ENCODE data around the gene MEIS2.

Gene MEIS2

DNA sequence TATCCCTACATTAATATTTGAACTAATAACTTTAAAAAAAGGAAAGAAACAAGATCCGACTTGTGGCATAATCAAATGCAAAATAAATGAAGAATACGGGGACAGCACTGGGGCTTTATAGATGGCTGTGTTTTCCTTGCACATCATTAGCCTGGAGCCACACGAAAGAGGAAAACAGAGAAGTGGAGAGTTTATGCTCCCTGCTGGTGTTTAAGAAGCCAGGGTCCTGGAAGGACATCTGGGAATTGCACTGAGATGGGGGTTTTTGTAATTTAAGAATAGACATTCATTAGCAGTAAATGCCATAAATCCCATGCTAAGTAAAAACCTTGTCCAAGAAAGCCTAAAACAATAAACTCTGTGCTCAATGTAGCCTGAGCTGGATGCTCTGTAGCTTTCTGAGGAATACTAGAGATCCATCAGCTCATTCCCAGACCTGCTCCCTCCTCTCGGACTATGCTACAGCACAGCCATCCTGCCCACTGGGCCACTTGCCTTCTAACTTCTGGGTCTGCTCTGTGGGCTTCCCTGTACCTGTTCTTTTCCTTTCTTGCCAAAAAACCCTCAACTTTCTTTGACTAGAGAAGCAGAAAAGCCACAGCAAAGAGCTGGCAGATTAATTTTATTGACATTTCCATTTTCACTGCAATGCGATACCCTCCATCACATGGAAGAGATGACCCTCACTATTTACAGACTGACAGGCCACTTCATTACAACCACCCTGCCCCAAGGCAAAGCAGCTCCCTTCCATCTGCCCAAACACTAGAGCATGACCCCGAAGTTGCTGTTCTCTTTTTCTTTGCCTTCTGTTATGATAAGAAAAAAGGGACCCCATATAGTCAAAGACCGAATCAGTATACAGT, 62.3 kb downstream of the MEIS2 start:
- no peak for DNase-seq

- no peak for DNase-seq
Measured at GRCh38 chr15:37037071-37037655, 63.2 kb downstream of the MEIS2 start.

DNA sequence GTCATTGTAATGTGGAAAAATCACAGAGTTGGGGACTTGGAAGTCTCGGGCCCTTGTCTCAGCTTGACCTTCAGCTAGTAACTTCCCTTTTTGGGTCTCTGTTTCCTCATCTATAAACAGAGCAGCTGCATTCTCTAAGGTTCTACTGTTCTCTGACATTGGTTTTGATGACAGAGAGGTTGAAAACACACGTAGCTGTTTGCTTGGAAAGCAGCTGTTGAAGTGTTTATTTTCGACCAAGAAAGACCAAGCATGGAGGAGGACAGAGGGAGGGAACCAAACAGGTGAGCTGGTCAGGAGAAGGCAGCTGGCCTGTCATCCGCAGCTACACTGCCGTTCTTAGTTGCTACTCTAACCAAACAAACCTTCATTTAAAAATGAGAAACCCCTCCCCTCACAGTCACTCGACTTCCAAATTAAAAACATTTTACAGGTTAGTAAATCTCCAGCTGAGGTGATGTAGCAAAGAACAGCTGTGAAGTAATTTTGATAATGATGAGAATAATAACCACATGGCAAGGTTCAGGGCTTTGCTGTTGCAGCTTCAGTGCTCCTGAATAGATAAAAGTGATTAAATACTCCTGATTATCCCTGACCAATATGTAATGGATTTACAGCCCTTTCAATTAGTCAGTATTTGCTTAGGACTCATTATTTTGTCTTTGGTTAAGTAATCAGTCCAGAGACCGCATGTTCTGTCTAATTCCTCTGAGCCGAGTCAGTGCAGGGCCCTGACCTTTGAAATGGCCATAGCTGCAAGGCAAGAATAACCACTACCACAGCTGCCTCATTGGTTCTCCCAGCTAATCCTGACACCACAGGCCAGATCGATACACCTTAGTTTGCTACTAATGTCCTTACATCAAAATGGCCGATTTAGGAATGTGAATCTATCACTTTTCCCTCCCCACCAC, 65.3 kb downstream of the MEIS2 start:
- no peak for DNase-seq

- no peak for DNase-seq
Measured at GRCh38 chr15:37034392-37034791, 66.0 kb downstream of the MEIS2 start.

GRCh38 chr15:37032091-37032775, 68.1 kb downstream of the MEIS2 start:
- DNase-seq: no peak

DNA sequence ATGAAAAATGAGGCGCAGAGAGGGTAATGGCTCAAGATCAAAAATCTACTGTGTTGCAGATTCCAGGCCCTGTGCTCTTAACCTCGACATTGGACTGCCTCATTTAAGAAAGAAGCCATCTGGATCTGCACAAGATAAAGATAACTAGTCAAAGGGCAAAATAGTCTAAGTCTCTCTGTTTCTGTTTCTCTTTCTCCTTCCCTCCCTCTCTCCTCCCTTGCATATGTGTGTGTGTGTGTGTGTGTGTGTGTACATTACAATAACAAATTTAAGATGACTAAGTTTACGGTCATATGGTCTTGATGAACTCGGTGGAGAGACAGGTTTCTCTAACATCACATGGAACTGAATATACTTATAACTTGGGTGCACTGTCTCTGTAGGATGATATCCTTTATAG, 69.2 kb downstream of the MEIS2 start:
- DNase-seq: no peak

DNA sequence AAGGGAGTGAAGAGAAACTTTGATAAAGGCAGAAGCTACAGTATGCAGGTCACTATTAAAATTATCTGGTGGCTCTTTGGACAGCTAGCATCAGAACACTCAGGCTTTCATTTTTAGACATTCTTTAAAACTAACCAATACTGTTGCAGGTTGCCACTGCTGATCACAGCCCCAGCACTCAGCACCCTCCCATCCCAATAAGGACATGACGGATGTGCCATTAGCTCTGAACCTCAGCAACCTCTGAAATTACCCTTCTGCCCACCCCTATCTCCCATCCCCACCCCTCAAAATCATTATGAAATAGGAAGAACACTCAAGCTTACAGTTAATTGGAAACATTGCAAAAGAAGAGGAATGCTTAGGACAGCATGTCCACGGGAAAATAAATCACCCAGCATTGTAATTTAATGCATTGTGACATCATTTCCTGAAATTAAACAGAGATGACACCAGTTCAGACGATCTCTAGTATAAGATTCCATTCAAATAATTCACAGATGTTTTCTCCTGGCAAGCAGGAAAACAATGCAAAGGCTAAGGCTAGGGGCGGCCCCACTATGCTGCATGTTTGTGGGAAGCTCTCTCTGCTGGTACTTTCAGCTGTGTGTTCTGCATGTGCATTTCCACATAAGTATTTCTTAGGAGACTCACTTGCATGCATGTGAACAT, 71.6 kb downstream of the MEIS2 start:
- DNase-seq: no peak

- no peak for DNase-seq
Measured at GRCh38 chr15:37020852-37021251, 79.5 kb downstream of the MEIS2 start.

GRCh38 chr15:37019479-37020433, 80.6 kb downstream of the MEIS2 start:
- DNase-seq: no peak

GRCh38 chr15:37017031-37017625, 83.2 kb downstream of the MEIS2 start:
- no peak for DNase-seq

- no peak for DNase-seq
Measured at GRCh38 chr15:37016231-37016630, 84.1 kb downstream of the MEIS2 start.

DNA sequence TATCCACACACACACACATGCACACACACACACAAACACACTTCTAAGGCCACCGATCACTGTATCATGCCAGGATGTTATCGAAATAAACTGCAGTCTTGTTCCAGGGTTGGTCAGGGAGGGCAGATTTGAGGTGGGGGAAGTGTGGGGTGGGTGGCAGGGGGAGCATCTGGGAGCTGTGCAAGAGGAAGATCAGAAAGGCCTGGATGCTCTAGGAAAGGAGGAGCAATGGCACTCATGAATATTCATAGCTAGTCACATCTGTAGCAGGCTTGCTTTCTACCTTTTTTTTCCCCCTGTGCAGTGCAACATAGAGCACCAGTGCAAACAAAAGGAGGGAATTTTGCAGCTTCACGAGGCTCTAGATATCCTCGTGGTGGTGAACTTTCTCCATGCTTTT, 84.9 kb downstream of the MEIS2 start:
- DNase-seq: no peak

DNA sequence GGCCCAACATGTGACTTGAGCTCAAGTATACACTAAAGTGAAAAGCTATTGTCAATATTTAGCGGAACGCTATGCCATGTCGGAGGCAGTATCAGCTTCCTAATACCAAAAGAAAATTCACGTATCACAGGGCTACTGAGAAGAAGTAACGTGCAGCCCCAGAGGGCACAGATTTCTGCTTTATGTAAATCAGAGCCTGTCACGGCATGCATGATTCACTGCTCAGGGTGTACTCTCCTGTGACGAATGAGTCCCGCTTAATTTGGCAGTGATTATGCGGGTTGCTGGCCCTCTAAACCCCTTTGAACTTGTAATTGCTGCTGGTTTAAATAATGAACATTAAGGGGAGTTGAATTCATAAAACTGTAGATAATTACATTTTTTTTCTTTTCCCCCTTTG, 85.3 kb downstream of the MEIS2 start:
- DNase-seq: no peak

DNA sequence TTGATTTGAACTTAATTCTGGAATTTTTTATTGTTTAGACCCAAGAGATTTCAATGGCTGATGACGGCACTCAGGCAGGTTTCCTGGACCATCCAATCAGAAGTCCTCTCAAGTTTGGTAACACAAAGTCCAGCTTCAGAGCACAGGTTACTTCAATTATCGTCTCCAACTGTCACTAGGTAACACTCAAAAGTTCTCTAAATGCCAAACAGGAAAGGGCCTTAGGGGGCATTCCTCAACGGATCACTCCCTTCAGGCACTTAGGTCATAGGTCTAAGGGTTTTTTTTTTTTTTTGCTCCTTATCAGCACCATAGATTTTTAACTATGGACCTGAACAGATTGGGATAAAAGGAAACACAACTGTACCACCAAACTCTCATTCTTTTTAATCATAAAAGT, 85.8 kb downstream of the MEIS2 start:
- DNase-seq: no peak

GRCh38 chr15:37014137-37014536, 86.2 kb downstream of the MEIS2 start:
- no peak for DNase-seq

- DNase-seq: no peak
Measured at GRCh38 chr15:37010595-37010994, 89.8 kb downstream of the MEIS2 start.

DNA sequence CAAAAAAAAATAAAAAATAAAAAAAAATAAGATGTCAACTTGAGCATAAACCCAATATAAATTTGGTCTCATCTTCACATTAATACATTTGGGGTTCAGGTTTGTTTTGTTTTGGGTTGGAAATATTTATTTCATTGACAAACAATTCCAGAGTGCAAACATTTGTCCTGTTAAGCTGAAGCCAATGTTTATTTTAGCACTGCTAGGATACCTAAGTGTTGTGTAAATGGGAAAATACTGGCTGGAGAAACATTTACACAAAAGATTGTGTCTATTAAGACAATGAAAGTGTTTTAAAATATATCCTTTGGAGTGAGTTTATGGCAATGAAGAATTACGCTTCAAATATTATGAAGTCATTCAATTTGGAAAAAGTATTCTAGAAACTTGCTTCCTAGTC, 91.1 kb downstream of the MEIS2 start:
- no peak for DNase-seq

DNA sequence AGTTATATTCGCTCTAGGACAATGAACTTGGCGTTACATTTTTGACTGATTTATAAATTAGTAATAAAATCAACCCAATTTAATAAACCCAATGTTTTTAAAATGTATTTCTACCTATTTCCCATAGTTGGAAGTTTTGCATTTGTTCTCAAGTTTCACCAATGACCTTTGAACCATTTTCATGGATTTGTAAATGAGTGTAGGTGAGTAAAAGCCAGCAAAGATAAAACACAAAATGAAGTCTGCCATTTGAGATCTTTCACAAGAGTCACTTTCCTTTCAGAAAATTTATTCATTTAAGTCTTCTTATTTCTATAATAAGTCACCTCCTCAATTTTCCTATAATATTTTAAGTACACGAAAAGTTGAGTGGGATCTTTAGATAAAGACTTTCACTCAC, 92.1 kb downstream of the MEIS2 start:
- no peak for DNase-seq

DNA sequence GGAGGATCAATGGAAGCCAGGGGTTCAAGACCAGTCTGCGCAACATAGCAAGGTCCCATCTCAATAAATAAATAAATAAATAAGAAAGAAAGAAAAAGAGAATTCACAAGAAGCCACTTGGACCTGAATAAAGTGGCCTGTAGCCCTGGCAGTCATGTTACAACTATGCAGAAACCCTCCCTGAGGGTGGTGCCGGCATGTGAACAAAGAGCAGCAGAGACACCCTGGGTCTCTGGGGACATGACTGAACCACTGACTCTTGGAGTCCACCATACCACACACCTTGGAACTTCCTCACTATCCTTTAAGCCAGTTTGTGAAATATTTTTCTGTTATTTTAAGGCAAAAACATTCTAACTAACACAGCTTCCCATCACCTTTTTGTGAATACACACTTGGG, 93.0 kb downstream of the MEIS2 start:
- no peak for DNase-seq

GRCh38 chr15:37004981-37005735, 95.2 kb downstream of the MEIS2 start:
- DNase-seq: no peak

All from SW 1271 (cell line).